HG02884 (cell line): Measurements from ENCODE around the gene EEF1A1.
A peak's percentile ranks its signal among the peaks of the same experiment; 100 is the strongest.
"Not testable (repeated sequence)": the region's sequence is repeated elsewhere in the genome, so short reads cannot be mapped to it uniquely, and the experiment has no call there.

Experiments used
- ATAC-seq: cut with Tn5 transposase; IDR thresholded peaks from one replicate; pipeline ENCODE4 v1.9.1; 2021; ENCODE audit warnings: mild to moderate bottlenecking, moderate library complexity; ENCODE audit not compliant: unreplicated experiment

EEF1A1 gene

DNA sequence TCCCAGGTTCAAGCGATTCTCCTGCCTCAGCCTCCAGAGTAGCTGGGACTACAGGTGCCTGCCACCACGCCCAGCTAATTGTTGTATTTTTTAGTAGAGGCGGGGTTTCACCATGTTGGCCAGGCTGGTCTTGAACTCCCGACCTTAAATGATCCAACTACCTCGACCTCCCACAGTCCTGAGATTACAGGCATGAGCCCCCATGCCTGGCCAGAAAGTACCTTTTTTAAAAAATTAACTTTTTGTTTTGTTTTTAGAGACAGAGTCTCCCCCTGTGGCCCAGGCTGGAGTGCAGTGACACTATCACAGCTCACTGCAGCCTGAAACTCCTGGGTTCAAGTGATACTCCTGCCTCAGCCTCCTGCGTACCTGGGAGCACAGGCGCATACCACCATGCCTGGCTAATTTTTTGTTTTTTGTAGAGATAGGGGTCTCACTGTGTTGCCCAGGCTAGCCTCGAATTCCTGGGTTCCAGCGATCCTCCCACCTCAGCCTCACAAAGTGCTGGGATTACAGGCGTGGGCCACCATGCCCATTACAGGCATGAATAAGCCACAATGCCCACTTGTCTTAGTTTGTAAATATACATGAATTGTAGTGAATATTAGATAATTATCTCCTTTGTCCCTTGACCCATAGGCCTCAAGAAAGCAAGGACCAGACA is 17.4 kb upstream of the EEF1A1 start:
- ATAC-seq = no peak

DNA sequence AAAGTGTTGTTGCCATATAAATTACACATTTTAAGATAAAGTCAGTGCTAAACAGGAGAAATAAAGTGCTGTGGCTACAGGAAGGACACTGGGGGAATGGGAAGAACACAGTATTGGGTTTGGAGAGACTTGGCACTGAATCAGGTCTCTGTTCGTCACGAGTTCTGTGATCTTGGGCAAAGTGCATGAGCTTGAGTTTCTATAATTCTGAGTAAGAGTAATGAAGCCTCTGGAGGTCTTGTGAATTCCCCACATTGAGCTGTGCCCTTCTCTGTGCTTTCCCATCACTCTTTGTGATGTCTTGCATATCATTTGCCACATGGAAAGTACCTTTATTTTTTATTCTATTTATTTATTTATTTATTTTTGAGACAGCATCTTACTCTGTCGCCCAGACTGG is 16.8 kb upstream of the EEF1A1 start:
- no peak for ATAC-seq

DNA sequence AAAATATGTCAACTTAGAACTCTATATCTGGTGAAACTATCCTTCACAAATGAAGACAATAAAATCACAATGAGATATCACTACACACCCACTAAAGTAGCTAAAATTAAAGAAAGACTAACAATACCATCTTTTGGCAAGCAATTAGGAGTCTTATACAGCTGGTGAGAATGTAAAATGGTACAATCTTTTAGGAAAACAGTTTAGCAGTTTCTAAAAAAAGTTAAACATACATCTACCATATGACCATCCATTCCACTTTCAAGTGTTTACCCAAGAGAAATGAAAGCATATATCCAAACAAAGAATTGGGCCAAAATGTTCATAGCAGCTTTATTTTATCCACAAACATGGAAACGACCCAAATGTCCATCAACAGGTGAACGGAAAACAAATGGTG is 13.8 kb upstream of the EEF1A1 start:
- no peak for ATAC-seq

DNA sequence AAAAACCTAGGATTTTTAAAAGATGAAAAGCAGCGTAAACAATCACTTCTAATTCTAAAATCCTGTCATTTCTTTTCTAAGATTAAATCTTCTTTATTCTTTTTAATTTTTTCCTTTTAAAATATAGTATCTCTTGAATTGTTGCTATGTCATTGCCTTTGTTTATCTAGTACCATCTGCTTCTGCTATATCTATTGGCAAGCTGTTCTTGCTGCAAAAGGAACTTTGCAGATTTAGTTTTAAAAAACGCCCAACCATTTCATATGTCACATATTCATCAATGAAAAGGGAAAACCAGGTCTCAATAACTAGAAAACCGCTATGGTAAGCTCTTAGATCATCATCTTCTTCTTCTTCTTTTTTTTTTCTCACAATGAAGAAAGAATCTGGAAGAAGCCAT is 11.5 kb upstream of the EEF1A1 start:
- no peak for ATAC-seq

DNA sequence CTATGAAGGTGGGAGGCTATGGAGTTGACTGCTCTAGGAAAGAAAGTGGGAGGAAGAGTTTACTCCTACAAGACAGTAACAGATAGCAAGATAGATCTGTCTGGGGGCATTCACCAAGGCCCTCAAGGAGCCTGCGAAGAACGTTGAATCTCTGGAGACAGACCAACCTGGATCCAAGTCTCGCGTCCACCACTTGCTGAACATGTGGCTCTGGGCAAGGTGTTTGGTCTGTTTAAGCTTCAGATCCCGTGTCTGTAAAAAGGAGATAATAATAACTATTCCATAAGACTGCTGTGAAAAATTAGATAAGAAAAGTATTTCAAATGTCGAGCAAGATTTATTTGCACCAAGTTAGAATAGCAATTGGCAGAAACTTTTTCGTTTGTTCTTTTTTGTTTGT is 8.1 kb upstream of the EEF1A1 start:
- no peak for ATAC-seq

DNA sequence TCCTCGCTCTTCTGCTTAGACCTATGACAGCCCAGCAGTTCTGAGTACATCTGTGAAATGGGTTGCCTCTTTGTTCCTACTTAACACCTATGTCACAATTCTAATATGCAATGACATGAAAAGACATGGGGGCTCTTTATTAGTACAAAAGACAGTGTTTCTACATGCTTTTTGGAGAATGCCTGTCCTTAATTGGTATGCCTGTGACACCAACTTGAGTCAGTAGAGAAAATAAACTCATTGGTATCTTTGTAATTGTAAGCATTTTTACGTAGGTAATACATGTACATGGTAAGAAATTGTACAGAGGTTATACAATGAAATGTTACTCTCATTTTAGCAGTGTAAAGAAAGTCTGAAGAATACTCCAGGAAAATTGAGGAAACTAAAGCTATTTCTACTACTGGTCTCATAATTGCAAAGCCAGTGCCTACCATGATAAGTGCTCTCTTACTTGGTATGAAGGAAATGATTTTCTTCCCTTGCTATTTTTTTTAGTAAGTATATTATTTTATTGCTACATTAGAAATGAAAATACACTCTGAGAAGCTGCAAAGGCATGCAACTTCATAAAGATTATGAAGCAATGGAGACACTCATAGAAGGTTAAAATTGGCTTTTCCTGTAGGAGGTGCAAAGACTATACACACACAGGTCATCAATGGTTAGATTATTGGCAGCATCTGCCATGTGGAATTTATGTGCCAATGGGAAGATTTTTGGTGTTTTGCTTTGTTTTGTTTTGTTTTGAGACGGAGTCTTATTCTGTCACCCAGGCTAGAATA is 4.9 kb upstream of the EEF1A1 start:
- ATAC-seq = no peak

DNA sequence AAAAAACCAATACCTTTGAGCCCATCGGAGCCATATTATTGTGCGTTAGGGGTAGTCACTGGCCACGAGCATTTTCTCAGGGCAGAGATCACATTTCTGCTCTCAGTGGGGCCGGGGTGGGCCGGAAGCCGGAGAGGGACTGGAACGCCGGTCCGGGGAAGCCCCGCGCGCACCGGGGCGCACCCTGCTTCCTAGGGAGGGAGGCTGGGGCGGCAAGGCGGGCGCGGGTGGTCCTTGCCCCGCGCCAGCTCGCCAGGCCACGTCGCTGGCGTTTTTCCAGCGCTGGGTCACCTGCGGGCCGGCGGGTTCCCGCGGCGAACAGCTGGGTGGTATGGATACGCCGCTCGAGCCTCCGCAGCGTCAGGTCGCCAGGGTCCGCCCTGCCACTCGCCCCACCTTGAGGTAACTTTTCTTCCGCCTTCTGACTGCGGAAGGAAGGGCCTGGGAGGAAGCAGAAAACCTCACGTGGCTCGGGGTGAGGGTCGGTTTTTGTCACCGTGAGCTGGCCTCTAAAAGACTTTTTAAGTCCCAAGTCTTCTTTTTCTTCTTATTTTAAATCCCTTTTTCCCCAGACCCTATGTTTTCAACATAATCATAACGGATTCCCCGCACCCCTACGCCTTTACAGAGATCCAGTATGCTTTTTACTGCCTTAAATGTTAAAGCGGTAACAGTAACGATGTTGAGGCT is 2.7 kb upstream of the EEF1A1 start:
- ATAC-seq = peak; percentile 40

DNA sequence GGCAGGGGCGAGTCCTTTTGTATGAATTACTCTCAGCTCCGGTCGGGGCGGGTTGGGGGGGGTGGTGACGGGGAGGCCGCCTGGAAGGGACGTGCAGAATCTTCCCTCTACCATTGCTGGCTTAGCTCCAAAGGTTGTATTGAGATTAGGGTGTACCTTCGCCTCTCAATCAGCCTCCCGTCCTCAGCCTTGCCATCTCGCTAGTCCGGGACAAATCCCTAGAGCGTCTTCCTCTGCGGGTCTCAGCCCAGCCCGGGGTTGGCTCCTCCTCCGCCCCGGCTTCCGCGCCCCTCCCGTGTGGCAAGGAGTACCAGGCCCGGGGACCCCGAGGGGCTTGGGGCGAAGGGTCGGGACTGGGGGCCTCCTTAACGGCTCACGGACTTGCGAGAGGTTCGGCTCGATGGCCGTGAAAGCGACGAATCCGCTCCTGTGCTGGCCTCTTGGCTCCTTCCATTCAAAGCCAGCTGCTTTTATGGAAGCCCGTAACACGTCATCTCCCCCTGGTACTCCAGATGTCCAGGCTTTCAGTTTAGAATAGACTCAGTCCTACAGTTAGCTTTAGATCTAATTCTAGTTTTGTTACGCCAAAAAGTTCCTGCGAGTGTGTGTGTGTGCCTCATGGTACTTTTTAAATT is 636 bp upstream of the EEF1A1 start:
- ATAC-seq = peak; percentile 28

DNA sequence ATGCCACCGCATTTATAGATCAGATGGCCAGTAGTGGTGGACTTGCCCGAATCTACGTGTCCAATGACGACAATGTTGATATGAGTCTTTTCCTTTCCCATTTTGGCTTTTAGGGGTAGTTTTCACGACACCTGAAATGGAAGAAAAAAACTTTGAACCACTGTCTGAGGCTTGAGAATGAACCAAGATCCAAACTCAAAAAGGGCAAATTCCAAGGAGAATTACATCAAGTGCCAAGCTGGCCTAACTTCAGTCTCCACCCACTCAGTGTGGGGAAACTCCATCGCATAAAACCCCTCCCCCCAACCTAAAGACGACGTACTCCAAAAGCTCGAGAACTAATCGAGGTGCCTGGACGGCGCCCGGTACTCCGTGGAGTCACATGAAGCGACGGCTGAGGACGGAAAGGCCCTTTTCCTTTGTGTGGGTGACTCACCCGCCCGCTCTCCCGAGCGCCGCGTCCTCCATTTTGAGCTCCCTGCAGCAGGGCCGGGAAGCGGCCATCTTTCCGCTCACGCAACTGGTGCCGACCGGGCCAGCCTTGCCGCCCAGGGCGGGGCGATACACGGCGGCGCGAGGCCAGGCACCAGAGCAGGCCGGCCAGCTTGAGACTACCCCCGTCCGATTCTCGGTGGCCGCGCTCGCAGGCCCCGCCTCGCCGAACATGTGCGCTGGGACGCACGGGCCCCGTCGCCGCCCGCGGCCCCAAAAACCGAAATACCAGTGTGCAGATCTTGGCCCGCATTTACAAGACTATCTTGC is 725 bp downstream of the EEF1A1 start:
- no peak for ATAC-seq

DNA sequence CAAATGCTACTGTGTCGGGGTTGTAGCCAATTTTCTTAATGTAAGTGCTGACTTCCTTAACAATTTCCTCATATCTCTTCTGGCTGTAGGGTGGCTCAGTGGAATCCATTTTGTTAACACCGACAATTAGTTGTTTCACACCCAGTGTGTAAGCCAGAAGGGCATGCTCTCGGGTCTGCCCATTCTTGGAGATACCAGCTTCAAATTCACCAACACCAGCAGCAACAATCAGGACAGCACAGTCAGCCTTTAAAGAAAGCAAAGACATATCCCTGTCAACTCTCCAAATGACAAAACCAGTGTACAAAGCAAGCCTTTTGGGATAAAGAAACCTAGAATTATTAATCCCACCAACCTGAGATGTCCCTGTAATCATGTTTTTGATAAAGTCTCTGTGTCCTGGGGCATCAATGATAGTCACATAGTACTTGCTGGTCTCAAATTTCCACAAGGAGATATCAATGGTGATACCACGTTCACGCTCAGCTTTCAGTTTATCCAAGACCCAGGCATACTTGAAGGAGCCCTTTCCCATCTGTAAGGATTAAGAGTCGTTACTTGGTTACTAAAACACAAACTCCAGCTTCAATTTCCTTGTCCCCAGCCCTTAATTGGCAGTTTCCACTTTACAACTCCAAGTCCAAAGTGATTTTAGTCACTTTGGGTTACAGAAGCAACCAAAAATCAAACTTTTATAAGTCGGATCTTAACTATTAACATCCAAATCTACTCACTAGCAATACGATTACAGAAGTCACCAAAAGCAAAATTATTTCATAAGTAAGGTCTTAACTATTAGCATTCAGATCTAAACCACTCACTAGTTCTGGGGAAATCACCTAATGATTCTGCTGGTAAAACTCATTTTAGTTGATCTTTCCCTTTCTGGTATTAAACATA is 1.6 kb downstream of the EEF1A1 start:
- not testable (repeated sequence) for ATAC-seq

DNA sequence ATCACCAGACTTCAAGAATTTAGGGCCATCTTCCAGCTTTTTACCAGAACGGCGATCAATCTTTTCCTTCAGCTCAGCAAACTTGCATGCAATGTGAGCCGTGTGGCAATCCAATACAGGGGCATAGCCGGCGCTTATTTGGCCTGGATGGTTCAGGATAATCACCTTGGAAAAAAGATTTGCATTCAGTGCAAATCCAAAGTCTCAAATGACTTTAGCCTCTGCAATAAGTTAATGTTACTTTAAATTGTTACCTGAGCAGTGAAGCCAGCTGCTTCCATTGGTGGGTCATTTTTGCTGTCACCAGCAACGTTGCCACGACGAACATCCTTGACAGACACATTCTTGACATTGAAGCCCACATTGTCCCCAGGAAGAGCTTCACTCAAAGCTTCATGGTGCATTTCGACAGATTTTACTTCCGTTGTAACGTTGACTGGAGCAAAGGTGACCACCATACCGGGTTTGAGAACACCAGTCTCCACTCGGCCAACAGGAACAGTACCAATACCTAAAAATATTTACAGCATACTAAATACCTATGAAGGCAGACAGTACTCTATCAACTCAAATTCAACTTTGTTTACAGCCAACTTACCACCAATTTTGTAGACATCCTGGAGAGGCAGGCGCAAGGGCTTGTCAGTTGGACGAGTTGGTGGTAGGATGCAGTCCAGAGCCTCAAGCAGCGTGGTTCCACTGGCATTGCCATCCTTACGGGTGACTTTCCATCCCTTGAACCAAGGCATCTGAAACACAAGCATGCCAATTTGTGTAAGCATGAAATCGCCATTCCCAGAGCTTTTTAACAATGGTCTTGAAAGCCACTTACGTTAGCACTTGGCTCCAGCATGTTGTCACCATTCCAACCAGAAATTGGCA is 2.5 kb downstream of the EEF1A1 start:
- not testable (repeated sequence) for ATAC-seq

DNA sequence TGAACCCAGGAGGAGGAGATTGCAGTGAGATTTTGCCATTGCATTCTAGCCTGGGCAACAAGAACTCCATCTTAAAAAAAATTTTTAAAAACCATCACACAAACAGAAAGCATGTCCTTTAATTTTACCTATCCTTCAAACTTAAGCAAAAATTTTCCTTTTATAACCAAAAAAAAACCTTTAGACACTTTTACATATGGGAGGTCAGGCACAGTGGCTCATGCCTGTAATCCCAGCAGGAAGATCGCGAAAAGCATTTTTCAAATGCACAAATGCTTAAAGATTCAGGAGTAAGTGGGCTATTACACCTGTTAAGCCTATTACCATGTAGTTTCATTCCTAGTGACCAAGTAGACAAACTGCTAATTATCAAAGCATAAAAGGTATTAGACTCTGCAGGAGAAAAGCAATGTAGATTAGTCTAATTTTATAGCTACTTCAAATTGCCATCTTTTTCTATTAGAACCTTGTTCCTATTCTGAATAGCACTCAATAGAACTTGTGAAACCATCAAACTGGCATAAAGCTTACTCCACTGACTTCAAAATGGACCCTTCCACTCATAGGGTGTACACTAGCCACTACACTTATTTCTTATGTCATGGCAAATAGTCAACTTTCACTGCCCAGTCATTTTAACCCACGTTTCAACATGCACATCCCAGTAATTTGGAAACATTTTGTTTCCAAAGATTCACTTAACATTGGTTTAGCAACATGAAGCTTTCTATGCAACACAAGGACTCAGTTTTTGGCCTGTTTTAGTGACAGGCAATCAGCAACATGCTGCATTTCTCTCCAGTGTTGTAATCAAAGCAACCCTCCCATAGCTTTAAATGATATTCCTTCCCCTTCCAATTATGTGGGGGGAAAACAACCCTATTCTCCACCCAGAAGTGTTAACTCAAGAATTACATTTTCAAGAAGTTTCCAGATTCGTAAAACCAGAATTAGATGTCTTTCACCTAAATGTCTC is 4.0 kb downstream of the EEF1A1 start:
- no peak for ATAC-seq

DNA sequence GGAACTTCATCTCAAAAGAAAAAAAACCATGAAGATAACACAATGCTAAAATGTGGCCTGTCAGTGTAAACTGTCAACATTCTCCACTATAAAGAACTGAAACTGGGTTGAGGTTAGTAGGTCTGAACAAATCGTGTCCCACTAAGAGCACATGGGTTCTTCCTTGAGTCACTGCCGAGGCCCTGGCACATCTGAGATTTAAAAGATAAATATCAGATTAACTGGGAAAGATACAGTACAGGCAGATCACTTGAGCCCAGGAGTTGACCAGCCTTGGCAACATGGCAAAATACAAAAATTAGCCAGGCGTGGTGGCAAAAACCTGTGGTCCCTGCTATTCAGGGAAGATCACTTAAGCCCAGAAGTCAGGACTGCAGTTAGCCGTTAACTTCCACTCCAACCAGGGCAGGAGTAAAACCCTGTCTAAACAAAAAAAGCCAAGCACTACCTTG is 5.6 kb downstream of the EEF1A1 start:
- peak; percentile 30 for ATAC-seq

DNA sequence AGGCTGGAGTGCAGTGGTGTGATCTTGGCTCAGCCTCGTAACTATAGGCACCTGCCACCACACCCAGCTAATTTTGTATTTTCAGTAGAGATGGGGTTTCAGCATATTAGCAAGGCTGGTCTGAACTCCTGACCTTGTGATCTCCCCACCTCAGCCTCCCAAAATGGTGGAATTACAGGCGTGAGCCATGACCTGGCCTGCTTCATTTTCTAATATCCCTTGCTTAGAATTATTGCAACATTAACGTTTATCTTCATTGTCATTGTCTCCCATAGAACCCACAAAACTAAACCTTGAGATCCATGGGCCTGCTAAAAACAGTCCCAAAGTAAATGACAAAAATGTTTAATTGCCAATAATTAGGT is 6.1 kb downstream of the EEF1A1 start:
- ATAC-seq = no peak

DNA sequence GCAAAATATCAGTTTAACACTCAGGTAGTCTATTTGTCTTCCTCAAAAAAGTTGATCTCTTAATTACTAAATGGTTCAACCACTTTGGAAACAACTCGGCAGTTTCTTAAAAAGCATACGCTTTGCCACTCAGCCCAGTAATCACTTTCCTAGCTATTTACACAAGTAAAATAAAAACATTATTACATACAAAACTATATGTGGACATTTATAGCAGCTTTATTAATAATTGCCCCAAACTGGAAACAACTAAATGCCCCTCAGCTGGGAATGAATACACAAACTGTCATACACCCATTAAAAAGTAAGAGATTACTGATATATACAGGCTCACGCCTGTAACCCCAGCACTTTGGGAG is 7.4 kb downstream of the EEF1A1 start:
- no peak for ATAC-seq

DNA sequence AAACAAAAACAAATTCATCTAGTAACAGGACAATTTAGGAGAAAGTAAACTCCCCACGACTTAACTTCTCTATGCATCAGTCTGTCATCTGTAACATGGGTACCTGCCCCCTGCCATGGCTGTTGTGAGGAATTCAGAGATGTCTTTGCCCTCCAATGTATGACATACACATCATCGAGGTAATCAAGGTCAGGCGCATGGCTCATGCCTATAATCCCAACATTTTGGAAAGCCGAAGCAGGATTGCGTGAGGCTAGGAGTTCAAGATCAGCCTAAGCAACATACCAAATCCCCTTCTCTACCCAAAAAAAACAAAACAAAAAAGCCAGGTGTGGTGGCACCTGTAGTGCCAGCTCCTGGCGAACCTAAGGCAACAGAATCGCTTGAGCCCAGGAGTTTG is 9.0 kb downstream of the EEF1A1 start:
- no peak for ATAC-seq

DNA sequence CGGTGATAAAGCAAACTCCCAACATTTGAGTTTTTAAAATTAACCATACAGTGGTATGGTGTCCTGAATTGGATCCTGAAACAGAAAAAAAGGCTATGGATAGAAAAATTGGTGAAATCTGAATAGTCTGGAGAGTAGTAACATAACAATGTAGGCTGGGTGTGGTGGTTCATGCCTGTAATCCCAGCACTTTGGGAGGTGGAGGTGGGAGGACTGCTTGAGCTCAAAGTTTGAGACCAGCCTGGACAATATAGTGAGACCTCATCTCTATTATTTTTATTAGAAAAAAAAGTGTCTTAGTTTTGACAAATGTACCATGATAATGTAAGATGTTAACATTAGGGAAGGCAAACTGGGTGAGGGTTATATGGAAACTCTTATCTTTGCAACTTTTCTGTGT is 11.0 kb downstream of the EEF1A1 start:
- no peak for ATAC-seq

DNA sequence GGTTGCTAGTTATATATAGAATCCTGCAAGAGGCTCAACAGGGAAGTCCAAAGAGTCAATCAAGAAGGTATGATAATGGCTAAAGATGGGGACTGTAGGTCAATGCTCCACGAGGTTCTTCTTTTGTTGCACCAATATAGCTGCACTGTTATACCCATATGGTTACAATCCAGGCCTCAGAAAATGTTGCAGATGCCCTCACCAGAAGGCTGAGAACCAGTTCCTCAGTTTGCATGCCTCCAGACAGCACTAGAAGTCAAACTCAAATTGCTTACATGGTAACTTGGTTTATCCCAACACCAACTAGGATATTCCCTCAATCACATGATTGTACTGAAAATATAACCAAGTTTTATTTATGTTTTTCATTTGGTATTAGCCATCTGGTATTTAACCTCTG is 12.1 kb downstream of the EEF1A1 start:
- no peak for ATAC-seq
